ENCODE measurements around the gene PKP2. TPM values are rescaled to one million over a fixed set of nuclear protein-coding genes. Genes with fewer than 3 reads are reported as not detected.

PKP2 gene
- total RNA-seq, 1 donor from 2014 or later, result 428 TPM

GRCh38 chr12:32756476-32757066, 140.0 kb downstream of the PKP2 start:
- peak overlapping the region; percentile 97 for H3K4me3 ChIP-seq
- DNase-seq, result no peak
- intact Hi-C loops (cut with micrococcal nuclease), result loop anchor here (5.0 kb wide), 1 partner anchor 1266 kb away; the partner anchor contains the start of gene ALG10
- no peaks in the 10 kb centered on the region for H3K9me3 ChIP-seq (replicated peaks)
- H3K27ac ChIP-seq (replicated peaks), result peak overlapping the region; percentile 92
- no peak for TF ChIP-seq CTCF (IDR thresholded peaks at IDR 0.05; ENCODE audit: borderline replicate concordance)
- peaks cover 8% of the 10 kb centered on the region for H3K27me3 ChIP-seq (ENCODE audit: low read depth)
- peaks cover 22% of the 10 kb centered on the region for H3K36me3 ChIP-seq
- peaks cover 30% of the 10 kb centered on the region for H3K4me1 ChIP-seq

- peak; percentile 94 for DNase-seq
- Histone ChIP-seq H3K27ac (replicated peaks) (peak within 1 kb of the TSS; percentile 92), H3K4me3 (peak within 1 kb of the TSS; percentile 97), H3K27me3 (ENCODE audit: low read depth) (peaks cover 1% of the 10 kb centered on the region), H3K4me1 (peaks cover 30% of the 10 kb centered on the region), H3K36me3 (peaks cover 29% of the 10 kb centered on the region), H3K9me3 (replicated peaks) (no peaks in the 10 kb centered on the region)
- TF ChIP-seq CTCF (IDR thresholded peaks at IDR 0.05; ENCODE audit: borderline replicate concordance), result peak; percentile 85
- intact Hi-C loops (cut with micrococcal nuclease), result loop anchor here (5.0 kb wide), 1 partner anchor 1266 kb away; the partner anchor contains the start of gene ALG10
Observed at GRCh38 chr12:32755654-32756475, 140.7 kb downstream of the PKP2 start, which contains the start of gene YARS2. TSS of gene YARS2 (minus strand) at chr12:32755897. CDS start at chr12:32755874, 23 bp downstream.

- intact Hi-C loops (cut with micrococcal nuclease), result loop anchor here (5.0 kb wide), 1 partner anchor 1267 kb away; the partner anchor contains the start of gene ALG10
- Histone ChIP-seq H3K9me3 (replicated peaks) (no peaks in the 10 kb centered on the region), H3K4me1 (peaks cover 30% of the 10 kb centered on the region), H3K27ac (replicated peaks) (peak overlapping the region; percentile 92), H3K27me3 (ENCODE audit: low read depth) (no peaks in the 10 kb centered on the region), H3K36me3 (peaks cover 36% of the 10 kb centered on the region), H3K4me3 (peak overlapping the region; percentile 97)
- DNase-seq, result peak; percentile 51
- peak; percentile 64 for TF ChIP-seq CTCF (IDR thresholded peaks at IDR 0.05; ENCODE audit: borderline replicate concordance)
Observed at GRCh38 chr12:32755051-32755653, 141.4 kb downstream of the PKP2 start.

- Histone ChIP-seq H3K4me3 (peak overlapping the region; percentile 97), H3K36me3 (peaks cover 46% of the 10 kb centered on the region), H3K27ac (replicated peaks) (peak overlapping the region; percentile 92), H3K27me3 (ENCODE audit: low read depth) (no peaks in the 10 kb centered on the region), H3K4me1 (peaks cover 30% of the 10 kb centered on the region), H3K9me3 (replicated peaks) (no peaks in the 10 kb centered on the region)
- DNase-seq, result no peak
- no peak for TF ChIP-seq CTCF (IDR thresholded peaks at IDR 0.05; ENCODE audit: borderline replicate concordance)
- intact Hi-C loops (cut with micrococcal nuclease), result no loop called here
Observed at GRCh38 chr12:32754111-32754510, 142.5 kb downstream of the PKP2 start.

GRCh38 chr12:32753605-32754004, 143.0 kb downstream of the PKP2 start:
- H3K36me3 ChIP-seq, result peaks cover 52% of the 10 kb centered on the region
- TF ChIP-seq CTCF (IDR thresholded peaks at IDR 0.05; ENCODE audit: borderline replicate concordance), result no peak
- H3K4me1 ChIP-seq, result peaks cover 30% of the 10 kb centered on the region
- H3K27ac ChIP-seq (replicated peaks), result no peak overlapping the region
- intact Hi-C loops (cut with micrococcal nuclease), result no loop called here
- no peaks in the 10 kb centered on the region for H3K27me3 ChIP-seq (ENCODE audit: low read depth)
- no peak for DNase-seq
- H3K9me3 ChIP-seq (replicated peaks), result no peaks in the 10 kb centered on the region
- peak overlapping the region; percentile 97 for H3K4me3 ChIP-seq
